ENCODE data around the gene REM2.

The REM2 gene

GRCh38 chr14:22883173-22883976 lies at the start of gene REM2:
TSS of gene REM2 (plus strand) at chr14:22883222. CDS start at chr14:22883288, 66 bp downstream.
- DNase-seq, result no peak

DNA sequence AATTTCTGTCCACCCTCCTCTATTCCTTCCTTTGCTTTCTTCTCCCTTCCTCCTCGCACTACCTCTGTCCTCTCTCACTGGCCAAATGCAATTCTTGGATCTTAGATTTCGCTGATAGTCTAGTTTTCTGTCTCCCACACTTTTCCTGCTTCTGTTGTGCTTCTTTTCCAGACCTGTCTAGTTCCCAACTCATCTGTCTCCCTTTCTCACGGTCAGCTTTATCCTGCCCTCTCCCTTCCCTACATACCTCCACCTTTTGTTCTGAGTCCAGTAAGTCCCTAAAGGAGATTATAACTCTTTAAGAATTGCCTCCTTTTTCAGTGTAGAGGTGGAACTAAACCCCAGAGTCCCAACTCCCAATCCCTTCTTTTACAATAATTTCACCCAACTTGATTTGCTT lies 47.5 kb upstream of the REM2 start:
- DNase-seq, result no peak

GRCh38 chr14:22836301-22837113 lies 46.5 kb upstream of the REM2 start, which contains the start of gene MMP14:
TSS of gene MMP14 (plus strand) at chr14:22836585. CDS start at chr14:22836818, 233 bp downstream.
- peak; percentile 92 for DNase-seq

DNA sequence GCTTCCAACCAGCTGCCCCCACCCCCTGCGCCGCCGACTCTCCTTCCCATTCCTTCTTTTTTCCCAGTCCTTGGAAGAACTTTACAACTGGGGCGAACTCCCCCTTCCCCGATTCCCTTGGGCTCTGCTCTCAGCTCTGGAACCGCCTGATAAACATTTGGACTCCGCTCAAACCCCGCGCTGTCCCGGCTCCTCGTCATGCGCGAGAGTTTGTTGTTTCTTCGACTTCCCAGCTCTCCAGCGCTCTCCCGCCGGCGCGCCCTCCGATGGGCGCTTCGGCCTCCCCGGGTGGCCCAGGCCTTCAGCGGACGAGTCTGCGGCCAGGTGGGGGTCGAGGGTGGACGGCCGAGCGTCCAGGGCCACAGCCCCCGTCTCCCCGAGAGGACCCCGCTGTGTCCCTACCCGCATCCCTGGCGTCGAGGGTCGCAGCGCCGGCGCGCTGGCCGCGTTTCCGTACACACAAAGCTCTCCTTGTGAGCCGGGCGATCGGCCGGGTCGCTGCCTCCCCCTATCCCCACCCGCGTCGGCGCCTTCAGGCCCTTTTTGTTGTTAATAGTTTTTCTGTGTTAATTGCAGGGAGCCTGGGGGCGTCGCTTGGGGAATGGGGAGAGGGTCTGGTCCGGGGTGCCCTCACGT lies 45.8 kb upstream of the REM2 start:
- DNase-seq, result peak; percentile 82

GRCh38 chr14:22837750-22838538 lies 45.1 kb upstream of the REM2 start:
- peak; percentile 61 for DNase-seq

GRCh38 chr14:22838631-22839041 lies 44.4 kb upstream of the REM2 start:
- DNase-seq, result peak; percentile 68

DNA sequence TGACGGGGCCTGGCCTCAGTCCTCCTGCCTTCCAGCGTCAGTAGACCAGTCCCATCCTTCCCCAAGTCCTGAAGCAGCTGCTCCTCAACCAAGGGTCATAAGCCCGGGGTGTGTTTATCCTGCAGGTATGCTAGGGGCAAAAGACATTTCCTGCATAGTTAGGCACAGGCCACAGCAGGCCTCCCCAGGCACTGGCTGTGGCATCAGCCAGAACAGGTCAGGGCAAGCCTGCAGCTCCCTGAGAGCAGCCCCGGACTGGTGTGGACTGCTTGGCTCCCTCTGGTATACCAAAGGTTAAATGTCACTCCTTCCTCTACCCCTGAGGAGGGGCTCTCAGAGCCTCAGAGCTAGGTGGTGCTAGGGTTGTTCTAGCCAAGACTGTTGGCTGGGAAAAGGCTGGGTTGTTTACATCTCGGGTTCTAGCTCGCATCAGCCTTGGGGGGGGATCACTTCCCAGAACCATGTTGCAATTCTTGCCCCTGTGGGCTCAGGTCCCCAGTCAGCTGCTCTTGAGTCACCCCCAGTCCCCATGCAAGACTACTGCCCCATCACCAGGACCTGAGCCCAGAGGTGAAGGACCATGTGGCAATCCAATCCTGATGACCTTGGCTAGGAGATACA lies 43.8 kb upstream of the REM2 start:
- no peak for DNase-seq

- DNase-seq, result no peak
Observed at GRCh38 chr14:22841311-22841710, 41.7 kb upstream of the REM2 start.

DNA sequence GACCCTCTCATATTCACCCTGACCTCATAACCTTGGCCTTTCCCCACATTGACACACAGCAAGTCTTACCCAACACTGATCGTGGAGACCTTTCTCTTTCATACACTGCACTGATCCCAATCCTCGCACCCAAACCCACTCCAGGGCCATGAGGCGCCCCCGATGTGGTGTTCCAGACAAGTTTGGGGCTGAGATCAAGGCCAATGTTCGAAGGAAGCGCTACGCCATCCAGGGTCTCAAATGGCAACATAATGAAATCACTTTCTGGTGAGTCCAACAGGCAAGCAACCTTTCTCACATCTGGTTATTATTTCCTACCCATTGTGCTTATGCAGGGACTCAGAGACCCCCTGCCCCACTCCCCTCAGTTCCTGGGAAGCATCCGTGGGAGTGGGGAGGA lies 41.3 kb upstream of the REM2 start:
- DNase-seq, result no peak

GRCh38 chr14:22842211-22843122 lies 40.6 kb upstream of the REM2 start:
- DNase-seq, result no peak

DNA sequence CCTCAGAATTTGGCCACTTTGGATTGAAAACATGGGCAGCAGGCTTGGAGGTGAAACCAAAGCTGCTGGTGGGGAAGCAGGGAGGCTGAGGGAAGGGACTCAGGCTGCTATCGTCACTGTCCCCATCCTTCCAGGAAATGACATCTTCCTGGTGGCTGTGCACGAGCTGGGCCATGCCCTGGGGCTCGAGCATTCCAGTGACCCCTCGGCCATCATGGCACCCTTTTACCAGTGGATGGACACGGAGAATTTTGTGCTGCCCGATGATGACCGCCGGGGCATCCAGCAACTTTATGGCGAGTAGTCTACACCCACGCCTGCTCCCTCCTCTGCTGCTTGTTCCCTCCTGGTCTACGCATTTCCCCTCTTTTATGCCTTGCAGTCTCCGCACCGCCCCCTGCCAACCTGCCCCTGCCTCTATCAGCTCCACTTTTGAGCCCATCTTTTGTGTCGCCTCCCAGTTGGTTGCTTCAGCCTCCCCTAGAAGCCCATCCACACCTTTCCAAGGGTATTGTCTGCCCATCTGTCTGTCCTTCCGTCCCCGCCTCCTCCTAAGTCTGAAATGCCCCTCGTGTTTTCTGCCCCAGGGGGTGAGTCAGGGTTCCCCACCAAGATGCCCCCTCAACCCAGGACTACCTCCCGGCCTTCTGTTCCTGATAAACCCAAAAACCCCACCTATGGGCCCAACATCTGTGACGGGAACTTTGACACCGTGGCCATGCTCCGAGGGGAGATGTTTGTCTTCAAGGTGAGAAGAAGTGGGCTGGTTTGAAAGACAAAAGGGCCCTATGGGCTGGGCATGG lies 39.7 kb upstream of the REM2 start:
- DNase-seq, result no peak

DNA sequence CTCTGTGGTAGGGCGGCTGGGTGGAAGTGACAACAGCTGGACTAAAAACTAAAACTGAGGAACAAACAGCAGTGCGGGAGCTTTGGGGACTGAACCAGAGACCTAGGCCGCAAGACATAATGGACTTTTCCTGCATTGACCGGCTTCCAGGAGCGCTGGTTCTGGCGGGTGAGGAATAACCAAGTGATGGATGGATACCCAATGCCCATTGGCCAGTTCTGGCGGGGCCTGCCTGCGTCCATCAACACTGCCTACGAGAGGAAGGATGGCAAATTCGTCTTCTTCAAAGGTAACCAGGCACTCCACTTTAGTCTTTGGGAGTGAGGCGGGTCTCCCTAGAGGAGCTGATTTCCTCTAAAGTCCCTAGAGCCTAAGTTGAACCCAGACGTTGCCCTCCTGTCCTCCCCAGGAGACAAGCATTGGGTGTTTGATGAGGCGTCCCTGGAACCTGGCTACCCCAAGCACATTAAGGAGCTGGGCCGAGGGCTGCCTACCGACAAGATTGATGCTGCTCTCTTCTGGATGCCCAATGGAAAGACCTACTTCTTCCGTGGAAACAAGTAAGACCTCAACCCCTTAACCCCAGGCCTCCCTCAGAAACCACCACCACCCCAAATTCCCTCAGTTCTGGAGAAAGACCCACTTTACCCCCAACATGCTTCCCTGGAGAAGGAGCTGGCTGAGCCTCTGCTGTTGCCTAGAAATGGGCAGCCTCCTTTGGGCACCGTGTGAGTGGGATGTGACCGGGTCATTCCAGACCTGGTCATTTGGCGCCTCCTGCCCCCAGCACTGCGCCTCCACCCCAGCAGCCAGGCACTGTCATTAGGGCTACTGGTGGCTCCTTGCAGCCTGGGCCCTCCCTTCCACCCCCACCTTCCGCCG lies 38.6 kb upstream of the REM2 start:
- no peak for DNase-seq

DNA sequence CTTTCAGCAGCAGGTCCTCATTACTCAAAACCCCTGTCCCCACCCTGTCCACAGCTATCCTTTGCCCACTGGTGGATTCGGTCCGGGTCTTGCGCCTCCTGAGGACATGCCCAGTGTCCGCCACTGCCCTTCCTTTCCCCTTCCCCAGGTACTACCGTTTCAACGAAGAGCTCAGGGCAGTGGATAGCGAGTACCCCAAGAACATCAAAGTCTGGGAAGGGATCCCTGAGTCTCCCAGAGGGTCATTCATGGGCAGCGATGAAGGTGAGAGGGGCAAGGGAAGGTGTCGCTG lies 38.0 kb upstream of the REM2 start:
- no peak for DNase-seq

DNA sequence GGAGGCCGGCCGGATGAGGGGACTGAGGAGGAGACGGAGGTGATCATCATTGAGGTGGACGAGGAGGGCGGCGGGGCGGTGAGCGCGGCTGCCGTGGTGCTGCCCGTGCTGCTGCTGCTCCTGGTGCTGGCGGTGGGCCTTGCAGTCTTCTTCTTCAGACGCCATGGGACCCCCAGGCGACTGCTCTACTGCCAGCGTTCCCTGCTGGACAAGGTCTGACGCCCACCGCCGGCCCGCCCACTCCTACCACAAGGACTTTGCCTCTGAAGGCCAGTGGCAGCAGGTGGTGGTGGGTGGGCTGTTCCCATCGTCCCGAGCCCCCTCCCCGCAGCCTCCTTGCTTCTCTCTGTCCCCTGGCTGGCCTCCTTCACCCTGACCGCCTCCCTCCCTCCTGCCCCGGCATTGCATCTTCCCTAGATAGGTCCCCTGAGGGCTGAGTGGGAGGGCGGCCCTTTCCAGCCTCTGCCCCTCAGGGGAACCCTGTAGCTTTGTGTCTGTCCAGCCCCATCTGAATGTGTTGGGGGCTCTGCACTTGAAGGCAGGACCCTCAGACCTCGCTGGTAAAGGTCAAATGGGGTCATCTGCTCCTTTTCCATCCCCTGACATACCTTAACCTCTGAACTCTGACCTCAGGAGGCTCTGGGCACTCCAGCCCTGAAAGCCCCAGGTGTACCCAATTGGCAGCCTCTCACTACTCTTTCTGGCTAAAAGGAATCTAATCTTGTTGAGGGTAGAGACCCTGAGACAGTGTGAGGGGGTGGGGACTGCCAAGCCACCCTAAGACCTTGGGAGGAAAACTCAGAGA lies 37.0 kb upstream of the REM2 start:
- no peak for DNase-seq

GRCh38 chr14:22846811-22847307 lies 36.2 kb upstream of the REM2 start:
- DNase-seq, result no peak

DNA sequence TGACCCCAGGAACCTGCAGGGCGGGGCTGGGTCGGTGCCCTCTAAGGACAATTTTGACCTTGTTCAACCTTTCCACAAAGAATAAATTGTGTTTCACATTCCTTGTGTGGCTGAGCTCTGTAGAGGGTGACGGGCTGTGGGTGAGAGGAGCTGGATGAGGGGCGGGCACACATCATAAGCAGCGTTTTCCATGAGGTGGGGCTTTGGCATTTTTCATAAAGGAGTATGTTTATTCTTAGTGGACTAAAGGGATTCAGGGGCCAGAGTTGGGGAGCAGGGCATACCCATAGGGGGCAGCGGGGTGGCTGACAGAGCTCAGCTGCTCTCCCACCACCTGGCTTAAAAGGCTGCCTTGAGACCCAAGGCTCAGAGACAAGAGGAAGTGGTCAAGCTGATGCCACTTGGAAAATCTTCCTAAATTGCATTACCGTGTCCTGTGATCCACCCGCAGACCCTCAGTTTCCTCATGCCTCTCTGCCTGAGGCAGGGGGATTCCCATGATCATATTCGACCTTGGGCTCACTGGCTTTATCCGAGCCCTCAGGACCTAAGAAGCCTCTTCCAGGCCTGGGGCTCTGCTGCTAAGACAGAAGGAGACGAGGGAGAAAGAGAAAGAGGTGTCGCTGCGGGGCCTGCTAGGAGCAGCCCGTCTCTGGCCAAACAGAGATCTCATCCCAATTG lies 35.2 kb upstream of the REM2 start:
- DNase-seq, result peak; percentile 61

DNA sequence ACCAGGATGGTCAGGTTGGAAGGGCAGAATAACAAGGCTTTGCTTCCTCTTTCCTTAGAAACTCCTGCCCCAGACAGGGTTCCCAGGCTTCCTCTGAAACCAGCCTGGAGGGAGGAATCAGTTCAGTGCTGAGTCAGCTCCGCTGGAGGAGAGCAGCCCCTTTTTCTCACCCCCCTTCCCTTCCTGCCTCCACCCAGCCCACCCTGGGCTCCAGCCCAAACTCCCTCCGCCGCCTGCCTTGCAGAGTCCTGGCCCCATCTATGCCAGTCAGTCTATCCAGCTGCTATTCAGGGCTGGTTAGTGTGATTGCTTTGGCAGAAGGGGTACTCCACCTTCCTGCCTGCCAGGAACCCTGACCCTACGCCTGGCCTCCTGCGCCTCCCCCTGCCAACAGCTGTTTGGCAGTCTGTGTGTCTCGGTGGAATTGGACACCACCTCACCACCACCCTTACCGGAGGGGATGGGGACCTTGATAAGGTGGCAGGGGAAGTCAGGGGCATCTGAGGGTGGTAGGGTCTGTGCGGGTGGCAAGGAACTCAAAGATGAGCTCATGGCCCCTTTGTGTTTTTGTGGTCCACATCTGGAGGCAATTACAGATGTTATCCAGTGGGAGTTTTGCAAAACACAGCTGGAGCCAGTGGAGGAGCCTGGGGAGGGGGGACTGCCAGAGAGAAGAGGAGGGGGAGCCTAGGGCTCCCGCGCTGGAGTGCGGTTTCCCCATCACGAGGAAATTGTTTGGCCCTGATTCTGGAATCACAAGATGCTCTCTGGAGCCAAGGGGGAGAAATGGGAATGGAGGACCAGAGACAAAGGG lies 34.5 kb upstream of the REM2 start:
- peak; percentile 97 for DNase-seq
